ENCODE results near the gene GNA12. TPM values are rescaled to one million over a fixed set of nuclear protein-coding genes. Genes with fewer than 3 reads are reported as not detected.

Gene GNA12
- total RNA-seq, 1 donor from 2014 or later, result 67.2 TPM

DNA sequence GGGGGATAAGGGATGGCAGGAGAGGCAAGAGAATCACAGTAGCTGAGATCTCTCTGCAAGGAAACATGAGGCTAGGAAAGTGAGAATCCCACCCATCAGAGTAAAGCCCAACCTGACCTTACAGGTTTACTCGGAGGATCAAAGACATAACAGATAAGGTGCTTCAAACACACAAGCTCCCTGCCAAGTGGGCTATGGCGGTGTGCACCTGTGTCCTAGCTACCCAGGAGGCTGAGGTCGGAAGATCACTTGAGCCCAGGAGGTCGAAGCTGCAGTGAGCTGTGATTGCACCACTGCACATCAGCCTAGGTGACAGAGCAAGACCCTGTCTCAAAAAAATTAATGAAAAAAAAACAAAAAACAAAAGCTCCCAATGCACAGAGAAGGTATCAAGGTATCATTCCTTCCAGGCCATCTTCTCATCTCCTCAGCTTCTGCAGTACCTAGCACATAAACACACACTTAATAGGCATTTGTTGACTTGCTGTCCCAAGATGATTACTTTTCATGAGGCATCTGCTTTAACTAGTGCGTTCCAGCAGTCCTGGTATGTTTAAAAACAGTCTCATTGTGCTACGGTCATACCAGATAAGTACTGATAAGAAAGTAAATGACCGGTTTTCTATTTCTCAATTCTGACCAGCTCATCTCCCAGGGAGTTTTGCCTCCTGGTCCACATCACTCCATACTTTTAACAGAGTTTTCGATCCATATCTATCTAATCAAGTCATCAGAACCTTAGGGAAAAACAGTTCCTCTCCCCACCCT lies 13.3 kb downstream of the GNA12 start:
- FAIRE-seq, result no peak
- no peak overlapping the region for H3K4me3 ChIP-seq (ENCODE audit: insufficient read depth, low read depth, low read length)
- Mint-ChIP-seq H3K9me3 (ENCODE audit: unreplicated experiment) (no peaks in the 10 kb centered on the region), H3K4me1 (ENCODE audit: low read depth, unreplicated experiment) (peaks cover 14% of the 10 kb centered on the region), H3K36me3 (ENCODE audit: low read depth, unreplicated experiment) (peaks cover 20% of the 10 kb centered on the region), H3K27ac (ENCODE audit: unreplicated experiment) (no peak overlapping the region), H3K27me3 (ENCODE audit: low read depth, unreplicated experiment) (no peaks in the 10 kb centered on the region), H3K4me3 (ENCODE audit: unreplicated experiment) (no peak overlapping the region)
- H3K27ac ChIP-seq (ENCODE audit: low read depth, low read length), result no peak overlapping the region
- H3K4me2 ChIP-seq (ENCODE audit: low read length), result no peak overlapping the region
- peak; percentile 36 for DNase-seq (ENCODE audit: low read depth)
- TF ChIP-seq EZH2 (IDR thresholded peaks at IDR 0.05; ENCODE audit: insufficient read depth, low read length), result no peak
- TF ChIP-seq, protein P1, sequence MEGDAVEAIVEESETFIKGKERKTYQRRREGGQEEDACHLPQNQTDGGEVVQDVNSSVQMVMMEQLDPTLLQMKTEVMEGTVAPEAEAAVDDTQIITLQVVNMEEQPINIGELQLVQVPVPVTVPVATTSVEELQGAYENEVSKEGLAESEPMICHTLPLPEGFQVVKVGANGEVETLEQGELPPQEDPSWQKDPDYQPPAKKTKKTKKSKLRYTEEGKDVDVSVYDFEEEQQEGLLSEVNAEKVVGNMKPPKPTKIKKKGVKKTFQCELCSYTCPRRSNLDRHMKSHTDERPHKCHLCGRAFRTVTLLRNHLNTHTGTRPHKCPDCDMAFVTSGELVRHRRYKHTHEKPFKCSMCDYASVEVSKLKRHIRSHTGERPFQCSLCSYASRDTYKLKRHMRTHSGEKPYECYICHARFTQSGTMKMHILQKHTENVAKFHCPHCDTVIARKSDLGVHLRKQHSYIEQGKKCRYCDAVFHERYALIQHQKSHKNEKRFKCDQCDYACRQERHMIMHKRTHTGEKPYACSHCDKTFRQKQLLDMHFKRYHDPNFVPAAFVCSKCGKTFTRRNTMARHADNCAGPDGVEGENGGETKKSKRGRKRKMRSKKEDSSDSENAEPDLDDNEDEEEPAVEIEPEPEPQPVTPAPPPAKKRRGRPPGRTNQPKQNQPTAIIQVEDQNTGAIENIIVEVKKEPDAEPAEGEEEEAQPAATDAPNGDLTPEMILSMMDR (IDR thresholded peaks at IDR 0.05; ENCODE audit: insufficient read depth, low read depth, low read length), result no peak
- no peaks in the 10 kb centered on the region for H3K27me3 ChIP-seq (ENCODE audit: insufficient read depth, low read length)
- H3K36me3 ChIP-seq (ENCODE audit: insufficient read depth, low read length), result peaks cover 3% of the 10 kb centered on the region
- H2AFZ ChIP-seq (ENCODE audit: low read depth, low read length), result no peak overlapping the region
- H3K4me1 ChIP-seq (ENCODE audit: insufficient read depth, low read length), result peaks cover 4% of the 10 kb centered on the region
- H3K9ac ChIP-seq (ENCODE audit: low read length), result no peak overlapping the region
- no peaks in the 10 kb centered on the region for H3K9me3 ChIP-seq (ENCODE audit: insufficient read depth, low read depth, low read length)
- H3K79me2 ChIP-seq (ENCODE audit: insufficient read depth, low read length), result peaks cover 93% of the 10 kb centered on the region
- peaks cover 77% of the 10 kb centered on the region for H4K20me1 ChIP-seq (ENCODE audit: insufficient read depth, low read length)

- no peak for DNase-seq (ENCODE audit: low read depth)
- no peak overlapping the region for H3K9ac ChIP-seq (ENCODE audit: low read length)
- H3K9me3 ChIP-seq (ENCODE audit: insufficient read depth, low read depth, low read length), result no peaks in the 10 kb centered on the region
- H3K36me3 Mint-ChIP-seq (ENCODE audit: low read depth, unreplicated experiment), result peaks cover 18% of the 10 kb centered on the region
- no peak overlapping the region for H3K4me2 ChIP-seq (ENCODE audit: low read length)
- no peaks in the 10 kb centered on the region for H3K36me3 ChIP-seq (ENCODE audit: insufficient read depth, low read length)
- H3K4me3 Mint-ChIP-seq (ENCODE audit: unreplicated experiment), result no peak overlapping the region
- no peak overlapping the region for H2AFZ ChIP-seq (ENCODE audit: low read depth, low read length)
- H3K27ac ChIP-seq (ENCODE audit: low read depth, low read length), result no peak overlapping the region
- peaks cover 2% of the 10 kb centered on the region for H3K9me3 Mint-ChIP-seq (ENCODE audit: unreplicated experiment)
- peaks cover 22% of the 10 kb centered on the region for H3K4me1 ChIP-seq (ENCODE audit: insufficient read depth, low read length)
- H4K20me1 ChIP-seq (ENCODE audit: insufficient read depth, low read length), result peaks cover 73% of the 10 kb centered on the region
- no peak for TF ChIP-seq EZH2 (IDR thresholded peaks at IDR 0.05; ENCODE audit: insufficient read depth, low read length)
- TF ChIP-seq, protein P1 (IDR thresholded peaks at IDR 0.05; ENCODE audit: insufficient read depth, low read depth, low read length), result no peak
- no peak overlapping the region for H3K27ac Mint-ChIP-seq (ENCODE audit: unreplicated experiment)
- peaks cover 29% of the 10 kb centered on the region for H3K4me1 Mint-ChIP-seq (ENCODE audit: low read depth, unreplicated experiment)
- no peak for FAIRE-seq
- H3K79me2 ChIP-seq (ENCODE audit: insufficient read depth, low read length), result peaks cover 93% of the 10 kb centered on the region
- H3K27me3 Mint-ChIP-seq (ENCODE audit: low read depth, unreplicated experiment), result no peaks in the 10 kb centered on the region
- H3K27me3 ChIP-seq (ENCODE audit: insufficient read depth, low read length), result no peaks in the 10 kb centered on the region
- H3K4me3 ChIP-seq (ENCODE audit: insufficient read depth, low read depth, low read length), result no peak overlapping the region
Measured at GRCh38 chr7:2829040-2829439, 15.1 kb downstream of the GNA12 start.

DNA sequence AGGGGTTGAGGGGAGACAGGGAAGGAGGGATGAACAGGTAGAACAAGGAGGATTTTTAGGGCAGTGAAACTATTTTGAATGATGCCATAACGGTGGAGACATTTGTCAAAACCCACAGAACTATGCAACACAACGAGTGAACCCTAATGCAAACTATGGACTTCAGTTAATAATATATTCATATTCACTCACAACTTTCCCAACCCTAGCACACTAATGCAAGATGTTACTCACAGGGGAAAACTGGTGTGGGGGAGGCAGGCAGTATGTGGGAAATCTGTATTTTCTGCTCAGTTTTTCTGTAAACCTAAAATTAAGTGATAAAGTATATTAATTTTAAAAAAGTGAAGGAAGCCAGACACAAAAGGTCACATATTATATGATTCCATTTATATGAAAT lies 17.3 kb downstream of the GNA12 start:
- Mint-ChIP-seq H3K27me3 (ENCODE audit: low read depth, unreplicated experiment) (no peaks in the 10 kb centered on the region), H3K36me3 (ENCODE audit: low read depth, unreplicated experiment) (peaks cover 14% of the 10 kb centered on the region), H3K4me1 (ENCODE audit: low read depth, unreplicated experiment) (peaks cover 49% of the 10 kb centered on the region), H3K27ac (ENCODE audit: unreplicated experiment) (no peak overlapping the region), H3K4me3 (ENCODE audit: unreplicated experiment) (no peak overlapping the region), H3K9me3 (ENCODE audit: unreplicated experiment) (peaks cover 2% of the 10 kb centered on the region)
- TF ChIP-seq EZH2 (IDR thresholded peaks at IDR 0.05; ENCODE audit: insufficient read depth, low read length), result no peak
- TF ChIP-seq, protein P1 (IDR thresholded peaks at IDR 0.05; ENCODE audit: insufficient read depth, low read depth, low read length), result no peak
- H3K27ac ChIP-seq (ENCODE audit: low read depth, low read length), result no peak overlapping the region
- no peaks in the 10 kb centered on the region for H3K27me3 ChIP-seq (ENCODE audit: insufficient read depth, low read length)
- no peaks in the 10 kb centered on the region for H3K36me3 ChIP-seq (ENCODE audit: insufficient read depth, low read length)
- peaks cover 50% of the 10 kb centered on the region for H4K20me1 ChIP-seq (ENCODE audit: insufficient read depth, low read length)
- no peak overlapping the region for H3K9ac ChIP-seq (ENCODE audit: low read length)
- H3K4me1 ChIP-seq (ENCODE audit: insufficient read depth, low read length), result peaks cover 43% of the 10 kb centered on the region
- FAIRE-seq (no peak), DNase-seq (ENCODE audit: low read depth) (no peak)
- H3K79me2 ChIP-seq (ENCODE audit: insufficient read depth, low read length), result peaks cover 84% of the 10 kb centered on the region
- H3K4me2 ChIP-seq (ENCODE audit: low read length), result no peak overlapping the region
- no peaks in the 10 kb centered on the region for H3K9me3 ChIP-seq (ENCODE audit: insufficient read depth, low read depth, low read length)
- H2AFZ ChIP-seq (ENCODE audit: low read depth, low read length), result no peak overlapping the region
- H3K4me3 ChIP-seq (ENCODE audit: insufficient read depth, low read depth, low read length), result no peak overlapping the region
